DMS153 treated with DMSO at 0.1 percent for 48 hours (cell line): ENCODE data around the gene RBMXL3.
A peak's percentile ranks its signal among the peaks of the same experiment; 100 is the strongest.
"Not testable (repeated sequence)": the region's sequence is repeated elsewhere in the genome, so short reads cannot be mapped to it uniquely, and the experiment has no call there.

Source experiments
- DNase-seq: peaks from one replicate; lab custom pipeline; 2025; ENCODE audit not compliant: unreplicated experiment; lab: John Stamatoyannopoulos, UW

RBMXL3 gene

DNA sequence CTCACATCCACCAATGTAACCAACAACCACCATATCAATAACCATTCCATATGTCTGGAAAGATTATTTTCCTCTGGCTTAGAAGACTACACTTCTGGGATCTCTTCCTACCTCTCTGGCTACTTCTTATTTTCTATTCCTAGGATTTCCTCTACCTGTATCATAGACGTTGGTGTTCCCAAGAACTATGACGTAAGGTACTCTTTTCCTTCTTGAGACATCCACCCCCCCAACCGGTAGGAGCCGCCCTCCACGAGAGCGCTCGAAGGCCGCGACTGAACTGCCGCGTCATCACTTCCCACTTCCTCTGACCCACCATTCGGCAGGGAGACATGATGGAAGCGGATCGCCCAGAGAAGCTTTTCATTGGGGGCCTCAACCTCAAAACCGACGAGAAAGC, at the start of gene RBMXL3:
TSS of gene RBMXL3 (plus strand) at position 301 of the 400 bp plus-strand sequence. CDS start at position 333, 32 bp downstream.
- no peak for DNase-seq

DNA sequence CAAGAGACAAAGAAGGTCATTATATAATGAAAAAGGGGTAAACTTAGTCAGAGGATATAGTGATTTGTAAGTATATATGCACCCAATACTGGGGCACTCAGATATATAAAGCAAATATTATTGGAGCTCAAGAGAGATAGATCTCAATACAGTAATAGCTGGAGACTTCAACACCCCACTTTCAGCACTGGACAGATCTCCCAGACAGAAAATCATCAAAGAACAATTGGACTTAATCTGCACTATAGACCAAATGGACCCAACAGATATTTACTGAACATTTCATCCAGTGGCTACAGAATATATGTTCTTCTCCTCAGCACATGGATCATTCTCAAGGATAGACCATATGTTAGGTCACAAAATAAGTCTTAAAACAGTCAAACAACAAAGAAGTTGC, 47.2 kb upstream of the RBMXL3 start:
- DNase-seq = no peak

DNA sequence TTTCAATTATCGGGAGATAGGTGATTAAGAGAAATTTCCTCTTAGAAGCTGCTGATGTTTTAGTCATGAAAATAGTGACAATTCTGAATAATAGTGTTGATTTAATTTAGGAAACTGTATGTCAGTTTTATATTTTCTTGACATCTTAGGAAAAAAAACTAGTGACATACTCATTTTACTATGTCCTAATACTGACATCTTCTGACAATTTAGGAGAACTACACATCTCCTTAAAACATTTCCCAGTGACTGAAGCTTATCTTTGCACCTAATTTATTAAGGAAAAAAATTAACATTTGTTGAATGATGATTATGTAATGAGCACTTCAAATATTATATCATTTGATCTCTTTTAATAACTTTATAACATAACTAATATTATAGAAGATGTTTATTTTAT, 42.0 kb upstream of the RBMXL3 start:
- DNase-seq = peak; percentile 0

DNA sequence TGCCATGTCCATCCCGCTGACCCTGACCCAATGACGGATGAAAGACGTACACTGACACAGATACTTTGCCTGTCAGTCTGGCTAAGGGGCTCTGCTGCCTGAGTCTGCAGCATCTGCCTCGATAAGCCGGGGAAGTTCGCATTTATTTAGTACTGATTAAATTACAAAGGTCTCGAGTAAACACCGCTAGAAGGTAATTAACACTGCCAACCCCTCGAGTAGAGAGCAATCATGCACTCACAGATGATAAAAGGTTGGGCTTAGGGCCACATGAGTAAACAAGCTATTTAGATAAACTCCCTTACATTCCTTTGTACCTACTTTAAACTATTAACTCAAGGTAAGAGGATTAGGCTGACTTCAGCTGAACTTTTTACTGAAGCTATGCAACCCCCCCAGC, 16.0 kb upstream of the RBMXL3 start:
- DNase-seq = no peak

DNA sequence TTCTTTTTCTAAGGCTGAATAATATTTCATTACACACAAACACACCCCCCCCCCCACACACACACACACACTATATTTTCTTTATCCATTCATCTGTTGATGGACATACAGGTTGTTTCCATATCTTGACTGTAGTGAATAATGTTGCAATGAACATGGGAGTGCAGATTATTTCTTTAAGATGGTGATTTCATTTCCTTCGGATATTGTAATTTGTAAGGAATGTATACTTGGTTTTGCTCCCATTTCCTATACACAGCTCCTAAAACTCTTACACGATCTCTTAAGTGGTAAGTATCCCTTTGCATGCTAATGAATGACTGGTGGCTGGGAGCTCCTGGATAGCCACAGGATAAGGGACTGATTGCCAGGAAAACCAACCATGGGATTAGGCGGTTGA, 14.7 kb upstream of the RBMXL3 start:
- no peak for DNase-seq

DNA sequence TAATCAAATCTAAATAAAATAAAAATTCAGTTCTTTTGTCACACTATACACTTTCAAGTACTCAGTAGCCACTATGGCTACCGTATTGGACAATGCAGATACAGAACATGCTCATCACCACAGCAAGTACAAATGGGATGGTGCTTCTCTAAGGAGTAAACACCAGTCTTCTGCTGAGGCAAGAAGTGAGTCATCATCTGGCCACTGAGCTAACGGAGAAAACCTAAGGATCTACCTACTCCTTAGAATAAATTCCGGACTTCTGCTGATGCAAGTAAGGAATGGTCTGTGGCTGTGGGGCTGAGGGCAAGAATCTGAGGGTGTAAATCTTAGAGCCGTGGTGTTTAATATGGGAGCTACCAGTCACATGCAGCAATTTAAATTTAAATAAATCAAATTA, 11.3 kb upstream of the RBMXL3 start:
- no peak for DNase-seq

DNA sequence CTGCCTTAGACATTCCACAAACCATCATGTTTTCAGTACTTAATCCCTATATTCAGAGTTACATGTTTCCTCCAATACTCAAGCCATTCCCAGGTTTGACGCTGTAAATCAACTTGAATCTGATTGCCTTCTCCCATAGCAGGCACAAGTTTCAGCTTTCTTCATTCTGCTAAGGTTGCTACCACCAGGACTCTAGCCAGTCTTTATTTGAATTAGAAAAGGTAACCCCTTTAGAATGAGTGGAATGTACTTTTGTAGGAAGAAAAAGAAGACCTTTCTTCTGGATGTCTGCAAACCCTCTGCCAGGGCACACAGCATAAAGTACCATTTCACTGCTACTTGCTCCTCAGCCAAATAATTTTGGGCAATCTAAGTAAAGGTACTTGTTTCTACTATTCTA, 10.7 kb upstream of the RBMXL3 start:
- DNase-seq = no peak

DNA sequence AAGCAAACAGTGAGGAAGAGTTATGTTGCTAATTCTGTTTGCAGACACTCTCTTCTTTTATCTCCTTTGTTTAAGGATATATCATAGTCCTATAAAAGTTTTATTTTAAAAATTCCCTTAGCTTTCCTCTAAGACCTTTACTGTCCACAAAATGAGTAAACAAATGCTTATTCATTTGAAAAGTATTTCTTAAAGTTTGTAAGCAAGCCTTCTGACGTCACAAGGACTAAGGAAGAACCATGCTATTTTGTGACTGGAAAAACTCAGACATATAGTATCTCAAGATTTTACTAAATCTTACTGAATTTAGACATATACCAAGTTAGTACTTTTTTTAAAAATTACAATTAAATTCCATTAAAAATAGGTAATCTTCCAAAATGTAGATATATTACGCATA, 5.2 kb upstream of the RBMXL3 start:
- DNase-seq = no peak

DNA sequence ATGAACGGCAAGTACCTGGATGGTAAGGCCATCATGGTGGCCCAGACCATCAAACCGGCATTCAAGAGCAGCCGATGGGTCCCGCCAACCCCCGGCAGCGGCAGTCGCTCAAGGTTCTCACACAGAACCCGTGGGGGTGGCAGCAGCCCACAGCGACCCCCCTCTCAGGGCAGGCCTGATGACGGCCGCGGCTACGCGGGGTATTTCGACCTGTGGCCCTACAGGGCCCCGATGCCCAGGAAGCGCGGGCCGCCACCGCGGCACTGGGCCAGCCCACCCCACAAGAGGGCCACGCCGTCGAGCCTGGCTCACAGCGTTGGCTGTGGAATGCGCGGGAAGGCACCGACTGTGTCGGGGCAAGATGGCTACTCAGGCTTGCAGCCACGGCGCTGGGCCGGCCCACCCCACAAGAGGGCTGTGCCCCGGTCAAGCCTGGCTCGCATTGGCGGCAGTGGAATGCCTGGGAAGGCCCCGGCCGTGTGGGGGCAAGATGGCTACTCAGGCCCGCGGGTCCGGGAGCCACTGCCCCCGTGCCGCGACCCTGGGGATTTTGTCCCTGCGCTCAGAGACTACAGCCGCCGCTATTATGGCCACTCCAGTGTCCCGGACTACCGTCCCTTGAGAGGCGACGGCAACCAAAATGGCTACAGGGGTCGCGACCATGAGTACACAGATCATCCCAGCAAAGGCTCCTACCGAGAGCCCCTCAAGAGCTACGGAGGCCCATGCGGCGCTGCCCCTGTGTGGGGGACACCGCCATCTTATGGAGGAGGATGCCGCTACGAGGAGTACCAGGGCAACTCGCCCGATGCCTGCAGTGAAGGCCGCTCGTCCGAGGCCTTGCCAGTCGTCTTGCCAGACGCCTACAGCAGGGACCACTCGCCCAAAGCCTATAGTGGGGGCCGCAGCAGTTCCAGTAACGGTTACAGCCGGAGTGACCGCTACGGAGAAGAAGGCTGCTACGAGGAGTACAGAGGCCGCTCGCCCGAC, 731 bp downstream of the RBMXL3 start:
- DNase-seq = no peak

DNA sequence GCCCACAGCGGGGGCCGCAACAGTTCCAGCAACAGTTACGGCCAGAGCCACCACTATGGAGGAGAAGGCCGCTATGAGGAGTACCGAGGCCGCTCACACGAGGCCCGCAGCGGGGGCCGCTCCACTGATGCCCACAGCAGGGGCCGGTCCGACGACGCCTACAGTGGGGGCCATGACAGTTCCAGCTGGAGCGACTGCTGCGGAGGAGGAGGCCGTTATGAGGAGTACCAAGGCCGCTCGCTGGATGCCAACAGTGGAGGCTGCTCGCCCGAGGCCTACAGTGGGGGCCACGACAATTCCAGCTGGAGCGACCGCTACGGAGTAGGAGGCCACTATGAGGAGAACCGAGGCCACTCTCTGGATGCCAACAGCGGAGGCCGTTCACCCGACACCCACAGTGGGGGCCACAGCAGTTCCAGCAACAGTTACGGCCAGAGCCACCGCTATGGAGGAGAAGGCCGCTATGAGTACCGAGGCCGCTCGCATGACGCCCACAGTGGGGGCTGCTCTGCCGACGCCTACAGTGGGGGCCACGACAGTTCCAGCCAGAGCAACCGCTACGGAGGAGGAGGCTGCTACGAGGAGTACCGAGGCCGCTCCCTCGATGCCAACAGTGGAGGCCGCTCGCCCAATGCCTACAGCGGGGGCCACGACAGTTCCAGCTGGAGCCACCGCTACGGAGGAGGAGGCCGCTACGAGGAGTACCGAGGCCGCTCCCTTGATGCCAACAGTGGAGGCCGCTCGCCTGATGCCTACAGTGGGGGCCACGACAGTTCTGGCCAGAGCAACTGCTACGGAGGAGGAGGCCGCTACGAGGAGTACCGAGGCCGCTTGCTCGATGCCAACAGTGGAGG, 1.7 kb downstream of the RBMXL3 start:
- no peak for DNase-seq

DNA sequence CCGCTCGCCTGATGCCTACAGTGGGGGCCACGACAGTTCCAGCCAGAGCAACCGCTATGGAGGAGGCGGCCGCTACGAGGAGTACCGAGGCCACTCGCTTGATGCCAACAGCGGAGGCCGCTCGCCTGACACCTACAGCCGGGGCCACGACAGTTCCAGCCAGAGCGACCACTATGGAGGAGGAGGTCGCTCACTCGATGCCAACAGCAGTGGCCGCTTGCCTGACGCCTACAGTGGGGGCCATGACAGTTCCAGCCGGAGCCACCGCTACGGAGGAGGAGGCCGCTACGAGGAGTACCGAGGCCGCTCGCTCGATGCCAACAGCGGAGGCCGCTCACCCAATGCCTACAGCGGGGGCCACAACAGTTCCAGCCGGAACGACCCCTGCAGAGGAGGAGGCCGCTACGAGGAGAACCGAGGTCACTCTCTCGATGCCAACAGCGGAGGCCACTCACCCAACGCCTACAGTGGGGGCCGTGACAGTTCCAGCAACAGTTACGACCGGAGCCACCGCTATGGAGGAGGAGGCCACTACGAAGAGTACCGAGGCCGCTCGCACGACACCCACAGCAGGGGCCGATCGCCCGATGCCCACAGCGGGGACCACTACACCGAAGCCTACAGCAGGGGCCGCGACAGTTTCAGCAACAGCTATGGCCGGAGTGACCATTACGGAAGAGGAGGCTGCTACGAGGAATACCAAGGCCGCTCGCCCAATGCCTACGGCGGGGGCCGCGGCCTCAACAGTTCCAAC, 2.5 kb downstream of the RBMXL3 start:
- no peak for DNase-seq

DNA sequence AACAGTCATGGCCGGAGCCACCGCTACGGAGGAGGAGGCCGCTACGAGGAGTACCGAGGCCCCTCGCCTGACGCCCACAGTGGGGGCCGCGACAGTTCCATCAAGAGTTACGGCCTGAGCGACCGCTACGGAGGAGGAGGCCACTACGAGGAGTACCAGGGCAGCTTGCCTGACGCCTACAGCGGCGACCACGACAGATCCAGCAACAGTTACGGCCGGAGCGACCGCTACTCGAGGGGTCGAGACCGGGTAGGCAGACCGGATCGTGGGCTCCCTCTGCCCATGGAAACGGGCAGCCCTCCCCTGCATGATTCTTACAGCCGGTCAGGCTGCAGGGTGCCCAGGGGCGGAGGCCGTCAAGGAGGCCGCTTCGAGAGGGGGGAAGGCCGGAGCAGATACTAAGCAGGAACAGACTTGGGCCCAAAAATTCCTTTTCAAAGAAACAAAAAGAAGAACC, 3.1 kb downstream of the RBMXL3 start:
- no peak for DNase-seq

DNA sequence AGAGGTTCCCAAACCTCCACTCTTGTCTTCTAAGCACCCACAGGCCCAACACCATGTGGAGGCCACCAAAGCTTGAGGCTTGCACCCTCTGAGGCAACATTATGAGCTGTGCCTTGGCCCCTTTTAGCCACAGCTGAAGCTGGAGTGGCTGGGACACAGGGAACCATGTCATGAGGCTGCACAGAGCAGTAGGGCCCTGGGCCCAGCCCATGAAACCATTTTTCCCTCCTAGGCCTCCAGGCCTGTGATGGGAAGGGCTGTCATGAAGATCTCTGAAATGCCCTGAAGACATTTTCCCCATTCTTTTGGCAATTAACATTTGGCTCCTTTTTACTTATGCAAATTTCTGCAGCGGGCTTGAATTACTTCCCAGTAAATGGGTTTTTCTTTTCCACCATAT, 14.8 kb downstream of the RBMXL3 start:
- no peak for DNase-seq

DNA sequence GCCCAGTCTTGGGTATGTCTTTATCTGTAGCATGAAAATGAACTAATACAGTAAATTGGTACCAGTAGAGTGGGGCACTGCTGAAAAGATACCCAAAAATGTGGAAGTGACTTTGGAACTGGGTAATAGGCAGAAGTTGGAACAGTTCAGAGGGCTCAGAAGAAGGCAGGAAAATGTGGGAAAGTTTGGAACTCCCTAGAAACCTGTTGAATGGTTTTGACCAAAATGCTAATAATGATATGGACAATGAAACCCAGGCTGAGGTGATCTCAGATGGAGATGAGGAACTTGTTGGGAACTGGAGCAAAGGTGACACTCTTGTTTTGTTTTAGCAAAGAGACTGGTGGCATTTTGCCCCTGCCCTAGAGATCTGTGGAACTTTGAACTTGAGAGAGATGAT, 20.3 kb downstream of the RBMXL3 start:
- DNase-seq = not testable (repeated sequence)

DNA sequence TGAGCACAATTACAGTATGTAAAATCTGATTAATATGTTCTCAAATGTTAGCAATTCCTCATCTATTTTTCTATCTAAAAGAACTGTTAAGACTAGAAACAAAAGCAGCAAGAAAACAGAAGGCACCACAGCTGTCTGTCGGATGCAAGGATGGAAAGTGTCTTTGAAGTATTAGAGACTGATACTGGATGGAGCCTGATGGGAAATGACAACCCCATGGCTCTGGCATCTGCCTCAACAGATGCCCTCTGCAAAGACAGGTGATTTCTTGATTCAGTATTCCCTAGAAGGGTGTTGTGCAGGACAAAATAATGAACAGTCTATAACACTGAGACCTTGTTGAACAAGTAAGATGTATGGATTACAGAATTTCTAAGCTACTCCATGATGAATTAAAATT, 24.9 kb downstream of the RBMXL3 start:
- DNase-seq = no peak

DNA sequence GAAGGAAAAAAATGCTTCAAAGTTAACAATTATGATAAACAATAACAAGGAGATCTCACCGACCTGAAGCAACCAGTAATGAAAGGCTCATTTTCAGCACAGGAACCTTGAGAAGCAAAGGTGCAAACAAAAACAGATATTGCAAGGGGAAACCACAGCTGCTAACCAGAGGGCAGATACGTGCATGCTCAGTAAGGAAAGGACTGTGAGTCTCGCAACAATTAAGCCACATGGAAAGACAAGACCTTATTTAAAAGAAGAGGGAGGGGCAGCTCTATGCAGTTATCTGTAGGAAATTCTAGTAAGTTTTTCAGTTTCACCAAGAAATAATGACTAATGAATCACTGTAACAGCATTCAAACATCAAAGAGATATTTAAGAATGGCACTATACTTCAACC, 25.4 kb downstream of the RBMXL3 start:
- DNase-seq = no peak

DNA sequence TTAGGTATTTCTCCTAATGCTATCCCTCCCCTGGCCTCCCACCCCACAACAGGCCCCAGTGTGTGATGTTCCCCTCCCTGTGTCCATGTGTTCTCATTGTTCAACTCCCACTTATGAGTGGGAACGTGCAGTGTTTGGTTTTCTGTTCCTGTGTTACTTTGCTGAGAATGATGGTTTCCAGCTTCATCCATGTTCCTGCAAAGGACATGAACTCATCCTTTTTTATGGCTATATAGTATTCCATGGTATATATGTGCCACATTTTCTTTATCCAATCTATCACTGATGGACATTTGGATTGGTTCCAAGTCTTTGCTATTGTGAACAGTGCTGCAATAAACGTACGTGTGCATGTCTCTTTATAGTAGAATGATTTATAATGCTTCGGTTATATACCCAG, 28.1 kb downstream of the RBMXL3 start:
- DNase-seq = not testable (repeated sequence)

DNA sequence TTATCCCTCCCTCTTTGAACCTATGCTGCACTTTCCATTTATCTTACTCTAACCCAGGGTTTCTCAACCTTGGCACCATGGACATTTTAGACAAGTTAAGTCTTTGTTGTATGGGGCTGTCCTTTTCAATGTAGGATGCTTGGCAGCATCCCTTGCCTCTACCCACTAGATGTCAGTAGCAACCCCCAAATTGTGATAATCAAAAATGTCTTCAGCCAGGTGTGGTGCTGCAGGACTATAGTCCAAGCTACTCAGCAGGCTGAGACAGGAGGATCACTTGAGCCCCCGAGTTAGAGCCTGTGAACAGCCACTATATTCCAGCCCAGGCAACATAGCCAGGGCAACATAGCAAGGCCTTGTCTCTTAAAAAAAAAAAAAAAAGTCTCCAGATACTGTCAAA, 37.7 kb downstream of the RBMXL3 start:
- peak; percentile 4 for DNase-seq

DNA sequence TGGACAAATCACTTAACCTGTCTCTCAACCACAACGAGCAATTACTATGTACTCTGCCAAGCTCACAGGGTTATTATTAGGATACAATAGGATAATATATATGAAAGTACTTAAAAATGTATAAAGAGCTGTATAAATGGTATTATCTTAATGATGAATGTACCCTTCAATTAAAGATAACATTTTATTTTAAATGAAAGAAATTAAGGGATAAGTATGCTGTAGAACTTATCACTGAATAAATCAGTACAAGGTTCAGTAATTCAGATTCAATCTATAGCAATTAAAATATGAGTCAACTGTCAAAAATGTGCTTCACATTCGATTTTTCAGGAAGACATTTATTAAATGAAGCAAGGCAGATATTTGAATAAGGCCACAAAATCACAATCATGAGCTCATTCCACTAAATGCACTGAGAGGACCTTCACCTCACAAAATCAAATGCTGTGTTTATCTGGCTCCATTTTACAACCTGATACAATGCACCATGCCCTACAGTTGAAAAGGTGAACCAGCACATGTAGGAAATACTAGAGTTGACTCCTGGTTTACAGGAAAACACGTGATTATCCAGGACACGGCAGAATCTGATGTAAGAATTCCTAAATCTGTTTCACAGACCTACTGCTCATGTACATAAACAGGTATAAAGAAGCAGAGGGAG, 40.3 kb downstream of the RBMXL3 start:
- no peak for DNase-seq

DNA sequence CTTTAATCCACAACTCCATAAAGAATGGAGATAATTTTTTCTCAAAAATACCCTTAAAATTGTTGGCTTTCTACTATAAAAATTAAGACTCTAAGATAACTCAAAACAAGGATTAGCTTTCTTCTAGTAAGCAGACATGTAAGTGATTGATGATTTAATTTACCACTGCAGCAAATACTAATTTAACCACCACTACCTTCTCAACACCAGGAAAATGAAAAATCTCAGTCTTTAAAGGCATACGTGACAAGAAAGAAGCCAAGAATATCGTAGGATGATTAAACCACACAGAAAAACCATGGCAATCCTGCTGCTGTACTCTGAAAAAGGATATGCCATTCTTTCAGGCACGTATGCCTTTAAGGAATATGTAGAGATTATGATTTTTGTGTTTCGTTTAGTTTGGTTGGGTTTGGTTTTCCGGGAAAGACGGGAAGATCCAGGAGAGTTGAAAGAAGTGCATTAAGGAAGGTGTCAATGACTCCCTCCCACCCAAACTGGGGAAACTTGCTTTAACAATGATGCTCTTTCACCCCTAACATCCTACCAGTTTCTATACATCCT, 43.8 kb downstream of the RBMXL3 start:
- no peak for DNase-seq
